Measurements from ENCODE around the gene CDH4. TPM values are rescaled to one million over a fixed set of nuclear protein-coding genes. Genes with fewer than 3 reads are reported as not detected.

Gene CDH4
- total RNA-seq, 1 donor from 2014 or later, result 0.08 TPM

GRCh38 chr20:61512475-61512874 lies 260.4 kb downstream of the CDH4 start:
- ATAC-seq (no peak), DNase-seq (ENCODE audit: missing footprints) (no peak)
- intact Hi-C loops (cut with DNase I), result no loop called here

DNA sequence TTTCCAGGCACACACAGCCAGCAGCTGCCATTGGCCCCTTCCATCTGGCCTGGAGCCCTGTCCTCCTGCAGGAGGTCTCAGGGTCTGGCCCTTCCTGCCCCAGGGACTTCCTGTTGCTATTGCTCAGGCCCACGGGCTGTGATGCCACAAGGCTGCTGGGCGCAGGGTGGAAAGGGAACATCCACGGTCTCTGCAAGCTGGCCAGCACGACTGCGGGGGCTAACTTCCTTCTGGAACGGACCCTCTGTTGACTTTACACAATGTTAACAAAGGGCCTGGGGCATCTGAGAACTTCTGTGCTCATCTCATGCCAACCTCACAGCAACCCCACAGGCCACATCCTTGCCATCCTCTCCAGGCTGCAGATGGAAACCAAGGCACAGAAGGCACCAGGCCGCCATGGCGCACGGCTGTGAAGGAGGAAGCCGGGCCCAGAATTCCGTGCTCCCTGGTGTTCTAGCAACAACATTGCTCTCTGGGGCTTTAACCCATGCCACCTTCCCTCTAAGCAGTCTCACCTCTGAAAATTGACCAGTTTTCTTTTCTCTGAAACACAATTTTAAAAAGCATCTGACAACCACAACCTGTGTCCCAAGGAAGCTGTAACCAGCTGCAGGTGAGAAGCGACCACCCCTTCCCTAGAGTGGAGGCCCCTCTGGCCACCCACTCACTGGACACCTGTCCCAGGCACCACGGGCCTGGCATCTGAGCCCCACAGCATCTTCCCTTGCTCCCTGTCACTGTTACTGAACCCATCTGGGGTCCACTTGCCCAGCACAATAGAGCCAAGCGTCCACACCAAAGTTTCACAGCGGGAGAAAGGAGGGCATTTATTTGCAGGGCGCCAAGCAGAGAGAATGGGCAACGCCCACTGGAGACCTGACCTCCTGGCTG lies 261.3 kb downstream of the CDH4 start:
- DNase-seq (ENCODE audit: missing footprints) (peak; percentile 56), ATAC-seq (no peak)
- intact Hi-C loops (cut with DNase I), result no loop called here

DNA sequence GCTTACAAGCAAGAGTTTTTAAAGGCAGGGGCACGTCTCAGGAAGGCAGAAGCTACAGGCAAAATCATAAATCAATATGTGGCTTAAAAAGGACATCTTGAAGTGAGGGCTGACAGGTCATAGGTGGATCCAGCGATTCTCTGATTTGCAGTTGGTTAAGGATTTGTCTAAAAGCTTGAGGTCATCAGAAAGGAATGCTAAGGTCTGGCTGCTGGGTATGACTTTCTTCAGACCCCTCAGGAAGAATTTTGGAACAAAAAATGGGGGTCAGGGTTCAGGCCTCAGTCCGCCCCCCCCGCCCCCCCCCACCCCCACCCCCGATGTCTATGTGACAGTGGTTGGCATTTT lies 261.9 kb downstream of the CDH4 start:
- intact Hi-C loops (cut with DNase I), result no loop called here
- ATAC-seq (no peak), DNase-seq (ENCODE audit: missing footprints) (no peak)

- no peak for ATAC-seq
- intact Hi-C loops (cut with DNase I), result no loop called here
- DNase-seq (ENCODE audit: missing footprints), result no peak
Observed at GRCh38 chr20:61514396-61514795, 262.3 kb downstream of the CDH4 start.

DNA sequence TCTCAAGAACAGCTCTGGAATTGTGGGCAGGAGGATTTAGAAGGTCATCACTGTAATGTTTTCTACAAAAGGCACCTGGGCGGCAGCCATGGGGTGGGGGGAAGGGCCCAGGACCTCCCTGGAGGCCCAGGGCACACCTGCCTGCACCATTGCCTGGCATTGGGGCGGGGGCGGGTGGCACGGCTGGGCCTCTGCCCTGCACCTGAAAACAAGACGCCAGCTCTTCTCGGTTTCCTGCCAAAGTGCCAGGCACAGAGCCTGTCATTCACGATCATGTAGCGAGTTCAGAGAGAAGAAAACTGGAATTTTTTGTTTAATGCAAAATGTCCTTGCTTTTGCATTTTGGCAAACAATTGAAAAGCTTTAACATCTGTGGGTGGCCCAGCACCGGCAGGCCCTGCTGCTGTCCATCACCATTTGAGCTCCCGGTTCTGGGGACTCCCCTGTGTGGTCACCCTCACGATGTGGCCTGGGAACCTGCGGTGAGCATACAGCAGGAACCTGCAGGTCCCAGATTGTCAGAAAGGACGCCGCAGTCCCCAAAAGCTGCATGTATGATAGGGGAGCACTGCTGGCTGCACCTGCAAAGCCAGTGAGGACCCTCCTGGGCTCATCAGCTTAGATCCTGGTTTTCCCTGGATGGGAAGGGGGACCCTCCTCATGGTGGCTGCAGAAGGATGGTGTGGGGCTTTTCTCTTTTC lies 262.9 kb downstream of the CDH4 start:
- DNase-seq (ENCODE audit: missing footprints) (no peak), ATAC-seq (no peak)
- intact Hi-C loops (cut with DNase I), result no loop called here

DNA sequence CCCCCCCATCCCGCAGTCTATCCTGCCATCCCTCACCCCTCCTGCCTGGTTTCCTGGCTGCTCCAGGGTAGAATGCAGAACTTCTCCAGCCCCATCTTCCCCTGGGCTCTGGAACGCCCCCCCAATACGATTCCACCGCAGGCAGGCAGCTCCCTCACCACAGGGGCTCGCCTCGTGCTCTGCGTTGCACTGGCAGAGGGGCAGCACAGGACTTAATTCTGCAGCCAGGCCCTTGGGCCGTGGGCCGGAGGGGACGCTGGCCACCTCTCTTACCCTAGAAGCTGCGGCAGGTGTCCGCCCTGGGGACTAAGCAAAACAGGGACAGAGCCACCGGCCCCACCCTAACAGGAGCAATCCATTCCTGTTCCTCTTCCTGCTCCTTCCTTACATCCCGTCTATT lies 263.9 kb downstream of the CDH4 start:
- intact Hi-C loops (cut with DNase I), result no loop called here
- ATAC-seq (no peak), DNase-seq (ENCODE audit: missing footprints) (no peak)

DNA sequence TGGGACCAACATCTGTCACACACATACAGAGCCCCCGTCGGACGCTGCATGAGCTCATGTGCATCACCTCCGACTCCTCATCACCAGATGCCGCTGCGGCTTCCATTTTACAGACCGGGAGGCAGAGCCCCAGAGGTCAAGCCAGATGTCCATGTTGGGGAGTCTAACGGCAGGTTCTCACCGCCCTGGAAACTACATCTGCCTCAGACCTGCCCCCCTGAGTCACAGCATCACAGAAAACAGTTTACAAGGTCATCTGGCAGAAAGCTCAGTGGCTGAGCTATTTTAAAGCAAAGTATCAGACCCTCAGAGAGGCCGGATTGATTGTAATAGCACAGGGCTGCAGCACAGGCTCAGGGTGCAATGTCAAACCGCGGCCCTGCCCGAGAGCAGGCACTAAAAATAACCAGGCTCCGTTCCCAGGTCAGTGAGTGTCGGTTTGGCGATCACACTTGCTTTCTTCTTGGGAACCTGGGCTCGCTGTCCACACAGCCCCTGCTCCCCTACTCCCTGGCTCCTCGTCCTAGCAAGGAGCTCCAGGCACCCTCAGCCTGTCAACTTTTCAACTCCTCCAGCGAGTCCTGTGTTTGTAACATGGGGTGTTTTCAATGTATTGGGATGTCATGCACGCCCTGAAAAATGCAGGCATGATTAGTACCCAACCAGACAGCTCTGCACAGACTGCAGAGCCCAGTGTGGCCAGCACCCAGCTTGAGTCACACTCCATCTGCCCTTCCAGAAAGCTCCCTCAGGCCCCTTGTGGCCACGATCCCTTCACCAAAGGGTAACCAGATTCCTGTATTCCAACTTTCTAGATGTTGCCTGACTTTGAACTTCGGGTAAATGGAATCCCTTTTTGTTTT lies 264.5 kb downstream of the CDH4 start:
- ATAC-seq, result peak; percentile 81
- peak; percentile 52 for DNase-seq (ENCODE audit: missing footprints)
- intact Hi-C loops (cut with DNase I), result no loop called here

DNA sequence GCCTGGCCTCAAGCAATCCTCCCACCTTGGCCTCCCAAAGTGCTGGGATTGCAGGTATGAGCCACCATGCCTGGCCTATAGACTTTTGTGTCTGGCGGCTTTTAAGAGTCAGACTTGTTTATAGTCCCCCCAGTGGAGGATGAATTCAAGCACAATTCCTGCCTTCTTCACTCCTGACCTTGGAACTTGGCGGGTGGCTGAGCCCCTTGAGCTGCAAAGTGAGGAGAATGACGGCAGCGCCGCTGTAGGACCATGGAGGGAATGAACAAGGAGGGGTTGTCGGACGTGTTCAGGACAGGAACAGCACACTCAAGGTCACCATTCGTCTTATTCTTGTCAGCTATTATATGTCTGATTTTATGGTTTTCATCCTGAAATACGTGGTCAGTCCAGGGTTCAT lies 265.4 kb downstream of the CDH4 start:
- ATAC-seq, result no peak
- DNase-seq (ENCODE audit: missing footprints), result no peak
- intact Hi-C loops (cut with DNase I), result no loop called here

DNA sequence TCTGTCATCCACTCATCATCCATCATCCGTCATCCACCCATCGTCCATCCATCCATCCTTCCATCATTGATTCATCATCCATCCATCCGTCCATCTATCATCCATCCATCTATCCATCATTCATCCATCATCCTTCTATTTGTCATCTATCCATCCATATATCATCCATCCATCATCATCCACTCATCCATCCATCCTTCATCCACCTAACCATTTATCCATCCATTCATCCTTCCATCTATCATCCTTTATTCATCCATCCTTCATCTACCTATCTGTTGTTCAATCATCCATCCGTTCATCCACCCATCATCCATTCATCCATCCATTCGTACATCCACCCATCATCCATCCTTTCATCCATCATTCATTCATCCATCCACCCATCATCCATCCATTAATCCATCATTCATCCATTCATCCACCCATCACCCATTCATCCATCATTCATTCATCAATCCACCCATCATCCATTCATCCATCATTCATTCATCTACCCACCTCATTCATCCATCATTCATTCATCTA lies 266.4 kb downstream of the CDH4 start:
- DNase-seq (ENCODE audit: missing footprints) (no peak), ATAC-seq (no peak)
- intact Hi-C loops (cut with DNase I), result no loop called here

DNA sequence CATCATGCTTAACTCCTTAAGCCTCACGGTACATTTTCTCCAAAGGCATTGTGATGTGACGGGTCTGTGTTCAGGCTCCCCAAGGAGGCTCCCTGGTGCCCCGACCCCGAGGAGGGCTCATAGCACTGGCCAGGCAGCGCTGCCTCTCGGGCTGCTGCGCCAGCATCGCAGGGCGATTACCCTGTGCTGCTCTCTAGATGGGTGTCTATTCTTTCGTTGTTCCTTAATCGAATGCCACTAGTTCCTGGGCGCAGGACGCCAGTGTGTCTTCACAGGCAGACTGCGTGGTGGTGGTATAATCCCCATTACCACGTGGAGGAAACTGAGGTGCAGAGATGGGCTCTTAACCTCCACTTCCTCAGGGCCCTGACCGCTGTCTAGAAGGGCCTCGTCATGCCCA lies 267.4 kb downstream of the CDH4 start:
- no peak for ATAC-seq
- no peak for DNase-seq (ENCODE audit: missing footprints)
- intact Hi-C loops (cut with DNase I), result no loop called here

DNA sequence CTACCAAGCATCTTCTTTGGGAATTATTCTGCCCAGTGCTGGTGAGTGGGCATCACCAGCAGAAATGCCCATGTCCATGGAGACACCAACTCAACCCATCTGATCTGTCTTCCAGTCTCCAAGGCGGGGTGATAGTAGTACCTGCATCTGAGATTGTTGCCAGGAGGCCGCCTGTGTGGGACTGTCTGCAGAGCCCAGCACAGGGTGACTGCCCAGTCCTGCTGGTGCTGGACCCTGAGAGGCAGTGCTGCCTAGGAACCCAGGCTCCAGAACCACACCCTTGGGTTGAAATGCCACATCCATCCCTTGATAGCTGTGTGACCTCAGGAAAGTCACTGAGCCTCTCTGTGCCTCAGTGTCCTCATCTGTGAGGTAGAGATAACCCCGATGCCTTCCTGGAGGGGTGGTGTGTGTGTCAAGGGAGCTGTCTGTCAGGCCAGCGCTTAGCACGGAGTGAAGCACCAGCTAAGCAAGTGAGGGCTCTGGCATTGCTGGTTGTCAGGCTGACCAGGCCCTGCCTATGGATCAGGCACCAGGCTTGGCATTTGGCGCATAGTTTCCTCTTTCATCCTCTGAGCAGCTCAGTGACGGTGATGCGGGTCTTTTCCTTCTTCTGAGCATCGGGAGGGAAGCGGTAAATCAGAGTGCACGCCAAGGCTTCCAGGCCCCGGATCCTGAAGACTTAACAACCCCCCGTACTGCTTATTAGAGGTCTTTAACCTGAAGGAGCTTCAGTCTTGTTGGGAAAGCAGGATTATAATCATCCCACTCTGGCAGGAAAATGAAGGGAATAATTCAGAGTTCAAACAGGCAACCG lies 268.2 kb downstream of the CDH4 start:
- DNase-seq (ENCODE audit: missing footprints) (no peak), ATAC-seq (no peak)
- intact Hi-C loops (cut with DNase I), result no loop called here

DNA sequence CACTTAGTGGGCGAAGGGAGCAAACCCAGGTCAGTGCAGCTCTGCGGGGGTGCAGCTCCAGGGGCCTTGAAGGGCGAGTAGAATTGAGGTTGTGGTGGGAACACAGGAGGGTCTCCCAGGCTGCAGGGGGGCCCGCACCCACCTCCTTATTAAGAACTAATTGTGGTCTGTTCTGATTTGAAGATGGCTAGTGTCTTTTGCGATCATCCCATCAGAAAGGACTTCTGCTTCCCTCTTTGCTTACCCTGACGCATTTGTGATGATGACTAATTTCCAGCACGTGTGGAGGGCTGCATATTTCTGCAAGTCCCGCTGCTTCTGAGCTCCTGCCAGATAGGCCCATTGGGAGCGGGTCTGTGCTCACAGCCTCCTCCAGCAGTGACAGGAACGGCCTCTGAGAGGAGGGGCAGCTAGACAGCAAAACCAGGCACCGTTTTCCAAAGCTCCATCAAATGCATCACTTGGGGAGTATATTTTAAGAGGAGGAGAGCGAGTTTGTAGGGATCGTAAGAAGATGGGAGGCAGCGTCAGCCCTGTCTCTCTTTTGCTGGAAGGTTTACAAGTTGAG lies 268.9 kb downstream of the CDH4 start:
- DNase-seq (ENCODE audit: missing footprints), result no peak
- no peak for ATAC-seq
- intact Hi-C loops (cut with DNase I), result no loop called here

GRCh38 chr20:61521687-61522420 lies 269.8 kb downstream of the CDH4 start:
- ATAC-seq (no peak), DNase-seq (ENCODE audit: missing footprints) (no peak)
- intact Hi-C loops (cut with DNase I), result no loop called here

DNA sequence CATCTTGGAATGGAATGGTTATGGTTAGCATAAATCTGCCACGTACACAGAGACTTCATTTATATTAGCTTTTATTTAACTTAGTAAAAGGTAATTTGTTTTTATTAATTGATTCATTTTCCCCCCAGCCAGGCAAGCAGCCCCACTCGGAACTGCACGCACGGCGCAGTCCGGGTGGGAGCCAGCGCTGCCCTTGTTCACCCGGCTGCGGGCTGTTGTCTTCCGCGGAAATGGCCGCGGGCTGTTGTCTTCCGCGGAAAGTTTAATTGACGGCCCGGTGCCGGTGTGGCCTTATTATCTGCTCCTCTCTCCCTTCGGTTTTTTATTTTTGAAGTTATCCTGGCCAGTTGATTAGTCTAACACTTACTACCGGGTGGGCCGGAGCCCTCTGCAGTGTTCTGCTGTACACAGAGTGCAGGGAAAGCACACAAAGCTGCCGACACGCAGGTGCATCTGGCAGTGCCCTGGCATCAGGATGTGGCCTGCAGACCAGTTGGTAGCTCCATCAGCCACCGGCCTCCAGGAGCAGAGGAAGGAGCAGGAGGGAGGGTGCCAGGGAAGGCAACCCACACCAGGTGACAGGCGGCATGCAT lies 270.5 kb downstream of the CDH4 start:
- DNase-seq (ENCODE audit: missing footprints), result no peak
- intact Hi-C loops (cut with DNase I), result no loop called here
- ATAC-seq, result no peak

GRCh38 chr20:61523145-61523544 lies 271.1 kb downstream of the CDH4 start:
- intact Hi-C loops (cut with DNase I), result no loop called here
- DNase-seq (ENCODE audit: missing footprints), result no peak
- ATAC-seq, result no peak

DNA sequence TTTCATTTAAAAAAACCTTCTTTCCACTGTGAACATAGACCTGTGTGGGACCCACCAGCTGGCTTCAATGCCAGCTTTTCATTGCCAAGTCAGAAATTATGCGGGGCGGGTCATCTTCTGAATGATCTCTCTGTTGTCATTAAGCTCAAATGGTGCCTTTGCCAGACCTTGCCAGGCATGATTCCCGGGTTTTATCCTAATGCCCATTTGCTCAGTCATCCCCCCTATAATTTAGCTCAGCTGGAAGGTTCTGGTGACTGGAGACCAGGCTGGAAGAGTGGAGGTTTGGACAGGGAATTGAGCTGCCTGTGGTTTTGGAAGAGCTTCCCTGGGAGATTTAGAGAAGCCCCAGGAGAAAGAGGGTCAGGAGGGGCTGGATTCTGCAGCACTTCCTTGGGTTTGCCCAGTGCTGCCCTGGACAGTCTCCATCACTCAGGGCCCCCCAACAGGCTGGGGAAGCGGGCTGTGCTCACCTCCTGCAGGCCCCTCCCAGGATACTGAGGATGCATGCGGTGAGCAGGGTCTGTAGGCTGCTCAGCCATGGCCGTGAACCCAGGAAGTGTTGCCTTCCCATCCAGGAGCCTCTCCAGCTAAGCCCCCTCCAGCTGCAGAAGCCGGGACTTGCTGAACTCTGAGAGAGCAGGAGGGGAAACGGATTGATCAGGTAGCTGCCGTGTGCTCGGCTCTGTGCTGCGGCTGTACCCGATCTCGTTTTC lies 273.0 kb downstream of the CDH4 start:
- DNase-seq (ENCODE audit: missing footprints) (no peak), ATAC-seq (no peak)
- intact Hi-C loops (cut with DNase I), result no loop called here

Measured in Right ventricle myocardium inferior (tissue), 1 donor.